ENCODE data around the gene ENTPD6.

ENTPD6 gene

GRCh38 chr20:25197183-25197869 lies 1.8 kb downstream of the ENTPD6 start:
- Histone ChIP-seq H3K9ac (ENCODE audit: low read length) (peak overlapping the region; percentile 88), H2BK5ac (ENCODE audit: low read depth, low read length, poor library complexity, severe bottlenecking) (no peak overlapping the region), H2BK12ac (ENCODE audit: low read length in 2 of 2) (no peak overlapping the region), H2AFZ (ENCODE audit: low read depth, low read length) (no peak overlapping the region), H3K9me3 (ENCODE audit: control insufficient read depth, low read length) (no peaks in the 10 kb centered on the region), H2BK120ac (ENCODE audit: low read depth, low read length) (no peak overlapping the region), H3K14ac (ENCODE audit: low read length in 2 of 2) (no peak overlapping the region), H3K79me1 (replicated peaks; ENCODE audit: low read length, poor library complexity, severe bottlenecking) (peaks cover 8% of the 10 kb centered on the region), H3K23ac (ENCODE audit: low read length in 2 of 2) (peak overlapping the region in 1 of 2 experiments; percentile 10), H3K4me2 (ENCODE audit: low read length, poor library complexity, severe bottlenecking) (no peak overlapping the region), H2BK15ac (ENCODE audit: low read depth, poor library complexity, severe bottlenecking) (no peak overlapping the region), H2AK5ac (ENCODE audit: low read length, severe bottlenecking) (no peak overlapping the region), H3K36me3 (ENCODE audit: control insufficient read depth in 1 of 2, insufficient read depth in 2 of 2, low read depth in 1 of 2, low read length in 2 of 2) (peaks cover 0 to 10% of the 10 kb centered on the region in 2 experiments), H3K27me3 (ENCODE audit: control insufficient read depth in 1 of 2, insufficient read depth in 1 of 2, low read length in 2 of 2) (no peaks in the 10 kb centered on the region), H4K8ac (ENCODE audit: low read length) (no peak overlapping the region), H3K4ac (ENCODE audit: low read depth in 1 of 2, low read length in 2 of 2) (no peak overlapping the region), H3K4me3 (ENCODE audit: insufficient read depth in 1 of 2, low read depth in 1 of 2, low read length in 2 of 2) (peak overlapping the region in 1 of 2 experiments; percentile 97), H3K27ac (ENCODE audit: low read length, poor library complexity, severe bottlenecking) (no peak overlapping the region), H3K18ac (ENCODE audit: low read depth in 1 of 2, low read length in 2 of 2) (no peak overlapping the region), H4K91ac (ENCODE audit: low read length) (no peak overlapping the region), H3K4me1 (ENCODE audit: control insufficient read depth, insufficient read depth, low read depth, low read length) (peaks cover 22% of the 10 kb centered on the region)
- 100% methylated on average over 3 of the region's 3 CpGs for WGBS
- no peak for DNase-seq

GRCh38 chr20:25197870-25198190 lies 2.3 kb downstream of the ENTPD6 start:
- 94% methylated on average over 2 of the region's 3 CpGs for WGBS
- Histone ChIP-seq H2AFZ (ENCODE audit: low read depth, low read length) (no peak overlapping the region), H3K36me3 (ENCODE audit: control insufficient read depth in 1 of 2, insufficient read depth in 2 of 2, low read depth in 1 of 2, low read length in 2 of 2) (peaks cover 0 to 10% of the 10 kb centered on the region in 2 experiments), H4K91ac (ENCODE audit: low read length) (no peak overlapping the region), H3K14ac (ENCODE audit: low read length in 2 of 2) (no peak overlapping the region), H3K18ac (ENCODE audit: low read depth in 1 of 2, low read length in 2 of 2) (no peak overlapping the region), H2AK5ac (ENCODE audit: low read length, severe bottlenecking) (peak overlapping the region; percentile 49), H3K4me1 (ENCODE audit: control insufficient read depth, insufficient read depth, low read depth, low read length) (peaks cover 22% of the 10 kb centered on the region), H3K9me3 (ENCODE audit: control insufficient read depth, low read length) (no peaks in the 10 kb centered on the region), H2BK5ac (ENCODE audit: low read depth, low read length, poor library complexity, severe bottlenecking) (no peak overlapping the region), H3K79me1 (replicated peaks; ENCODE audit: low read length, poor library complexity, severe bottlenecking) (peaks cover 8% of the 10 kb centered on the region), H3K4me3 (ENCODE audit: insufficient read depth in 1 of 2, low read depth in 1 of 2, low read length in 2 of 2) (no peak overlapping the region), H3K9ac (ENCODE audit: low read length) (no peak overlapping the region), H3K4me2 (ENCODE audit: low read length, poor library complexity, severe bottlenecking) (no peak overlapping the region), H3K27me3 (ENCODE audit: control insufficient read depth in 1 of 2, insufficient read depth in 1 of 2, low read length in 2 of 2) (no peaks in the 10 kb centered on the region), H3K23ac (ENCODE audit: low read length in 2 of 2) (no peak overlapping the region), H2BK15ac (ENCODE audit: low read depth, poor library complexity, severe bottlenecking) (no peak overlapping the region), H3K27ac (ENCODE audit: low read length, poor library complexity, severe bottlenecking) (no peak overlapping the region), H4K8ac (ENCODE audit: low read length) (no peak overlapping the region), H3K4ac (ENCODE audit: low read depth in 1 of 2, low read length in 2 of 2) (no peak overlapping the region), H2BK12ac (ENCODE audit: low read length in 2 of 2) (no peak overlapping the region), H2BK120ac (ENCODE audit: low read depth, low read length) (no peak overlapping the region)
- DNase-seq, result no peak

GRCh38 chr20:25198663-25199383 lies 3.3 kb downstream of the ENTPD6 start:
- Histone ChIP-seq H2BK12ac (ENCODE audit: low read length in 2 of 2) (no peak overlapping the region), H3K4me1 (ENCODE audit: control insufficient read depth, insufficient read depth, low read depth, low read length) (peaks cover 22% of the 10 kb centered on the region), H3K4me3 (ENCODE audit: insufficient read depth in 1 of 2, low read depth in 1 of 2, low read length in 2 of 2) (no peak overlapping the region), H3K9ac (ENCODE audit: low read length) (peak overlapping the region; percentile 14), H3K36me3 (ENCODE audit: control insufficient read depth in 1 of 2, insufficient read depth in 2 of 2, low read depth in 1 of 2, low read length in 2 of 2) (peaks cover 0 to 10% of the 10 kb centered on the region in 2 experiments), H2BK120ac (ENCODE audit: low read depth, low read length) (no peak overlapping the region), H3K23ac (ENCODE audit: low read length in 2 of 2) (peak overlapping the region in 1 of 2 experiments; percentile 90), H3K79me1 (replicated peaks; ENCODE audit: low read length, poor library complexity, severe bottlenecking) (peaks cover 8% of the 10 kb centered on the region), H3K14ac (ENCODE audit: low read length in 2 of 2) (no peak overlapping the region), H3K27ac (ENCODE audit: low read length, poor library complexity, severe bottlenecking) (no peak overlapping the region), H4K91ac (ENCODE audit: low read length) (no peak overlapping the region), H2AFZ (ENCODE audit: low read depth, low read length) (no peak overlapping the region), H3K18ac (ENCODE audit: low read depth in 1 of 2, low read length in 2 of 2) (no peak overlapping the region), H2AK5ac (ENCODE audit: low read length, severe bottlenecking) (peak overlapping the region; percentile 33), H3K4me2 (ENCODE audit: low read length, poor library complexity, severe bottlenecking) (no peak overlapping the region), H2BK15ac (ENCODE audit: low read depth, poor library complexity, severe bottlenecking) (no peak overlapping the region), H2BK5ac (ENCODE audit: low read depth, low read length, poor library complexity, severe bottlenecking) (no peak overlapping the region), H3K4ac (ENCODE audit: low read depth in 1 of 2, low read length in 2 of 2) (no peak overlapping the region), H3K9me3 (ENCODE audit: control insufficient read depth, low read length) (no peaks in the 10 kb centered on the region), H3K27me3 (ENCODE audit: control insufficient read depth in 1 of 2, insufficient read depth in 1 of 2, low read length in 2 of 2) (no peaks in the 10 kb centered on the region), H4K8ac (ENCODE audit: low read length) (no peak overlapping the region)
- WGBS, result 85% methylated on average over 10 of the region's 11 CpGs
- DNase-seq, result no peak

- H3K27me3 ChIP-seq (ENCODE audit: control insufficient read depth in 1 of 2, insufficient read depth in 1 of 2, low read length in 2 of 2), result no peaks in the 10 kb centered on the region
- H3K18ac ChIP-seq (ENCODE audit: low read depth in 1 of 2, low read length in 2 of 2), result no peak overlapping the region
- H2BK12ac ChIP-seq (ENCODE audit: low read length in 2 of 2), result no peak overlapping the region
- peaks cover 25% of the 10 kb centered on the region for H3K4me1 ChIP-seq (ENCODE audit: control insufficient read depth, insufficient read depth, low read depth, low read length)
- H3K79me1 ChIP-seq (replicated peaks; ENCODE audit: low read length, poor library complexity, severe bottlenecking), result peaks cover 8% of the 10 kb centered on the region
- H2AK5ac ChIP-seq (ENCODE audit: low read length, severe bottlenecking), result no peak overlapping the region
- no peak overlapping the region for H3K4me2 ChIP-seq (ENCODE audit: low read length, poor library complexity, severe bottlenecking)
- H2BK15ac ChIP-seq (ENCODE audit: low read depth, poor library complexity, severe bottlenecking), result no peak overlapping the region
- DNase-seq, result no peak
- H2AFZ ChIP-seq (ENCODE audit: low read depth, low read length), result no peak overlapping the region
- 88% methylated on average over 4 of the region's 5 CpGs for WGBS
- H3K9ac ChIP-seq (ENCODE audit: low read length), result peak overlapping the region; percentile 12
- peaks cover 0 to 10% of the 10 kb centered on the region in 2 experiments for H3K36me3 ChIP-seq (ENCODE audit: control insufficient read depth in 1 of 2, insufficient read depth in 2 of 2, low read depth in 1 of 2, low read length in 2 of 2)
- H3K14ac ChIP-seq (ENCODE audit: low read length in 2 of 2), result no peak overlapping the region
- H4K91ac ChIP-seq (ENCODE audit: low read length), result no peak overlapping the region
- no peak overlapping the region for H3K27ac ChIP-seq (ENCODE audit: low read length, poor library complexity, severe bottlenecking)
- no peak overlapping the region for H3K23ac ChIP-seq (ENCODE audit: low read length in 2 of 2)
- H2BK120ac ChIP-seq (ENCODE audit: low read depth, low read length), result no peak overlapping the region
- H4K8ac ChIP-seq (ENCODE audit: low read length), result no peak overlapping the region
- H3K4ac ChIP-seq (ENCODE audit: low read depth in 1 of 2, low read length in 2 of 2), result no peak overlapping the region
- peak overlapping the region in 1 of 2 experiments; percentile 3 for H3K4me3 ChIP-seq (ENCODE audit: insufficient read depth in 1 of 2, low read depth in 1 of 2, low read length in 2 of 2)
- no peak overlapping the region for H2BK5ac ChIP-seq (ENCODE audit: low read depth, low read length, poor library complexity, severe bottlenecking)
- no peaks in the 10 kb centered on the region for H3K9me3 ChIP-seq (ENCODE audit: control insufficient read depth, low read length)
Observed at GRCh38 chr20:25199473-25200260, 4.2 kb downstream of the ENTPD6 start.
